Colon (tissue), 2 donors: ENCODE data around the gene RANBP17.
"Not testable (repeated sequence)": the region's sequence is repeated elsewhere in the genome, so short reads cannot be mapped to it uniquely, and the experiment has no call there.

Experiments
- FAIRE-seq: peaks from 2 replicates; lab custom pipeline; 2012; peaks lifted over from hg19 to GRCh38; lab: Jason Lieb, UNC
- donor health status: control.
- donor health status: control.

The RANBP17 gene

GRCh38 chr5:171251519-171251918, 389.7 kb downstream of the RANBP17 start:
- no peak for FAIRE-seq

- no peak for FAIRE-seq
Observed at GRCh38 chr5:171252674-171253073, 390.9 kb downstream of the RANBP17 start.

- peak; percentile 18 for FAIRE-seq
Observed at GRCh38 chr5:171258737-171259415, 397.1 kb downstream of the RANBP17 start.

- FAIRE-seq: no peak
Observed at GRCh38 chr5:171261361-171261760, 399.5 kb downstream of the RANBP17 start.

- no peak for FAIRE-seq
Observed at GRCh38 chr5:171261904-171262303, 400.1 kb downstream of the RANBP17 start.

GRCh38 chr5:171263181-171263580, 401.4 kb downstream of the RANBP17 start:
- no peak for FAIRE-seq

GRCh38 chr5:171264843-171265242, 403.0 kb downstream of the RANBP17 start:
- FAIRE-seq: no peak

GRCh38 chr5:171268700-171269620, 407.1 kb downstream of the RANBP17 start:
- no peak for FAIRE-seq

- no peak for FAIRE-seq
Observed at GRCh38 chr5:171269717-171270116, 407.9 kb downstream of the RANBP17 start.

GRCh38 chr5:171270136-171270535, 408.3 kb downstream of the RANBP17 start:
- no peak for FAIRE-seq

GRCh38 chr5:171271798-171272197, 410.0 kb downstream of the RANBP17 start:
- no peak for FAIRE-seq

GRCh38 chr5:171272996-171273970, 411.5 kb downstream of the RANBP17 start:
- no peak for FAIRE-seq

GRCh38 chr5:171275841-171276544, 414.2 kb downstream of the RANBP17 start:
- FAIRE-seq: no peak

- FAIRE-seq: no peak
Observed at GRCh38 chr5:171283753-171284152, 421.9 kb downstream of the RANBP17 start.

- FAIRE-seq: no peak
Observed at GRCh38 chr5:171285465-171285864, 423.6 kb downstream of the RANBP17 start.

- FAIRE-seq: no peak
Observed at GRCh38 chr5:171288066-171288465, 426.2 kb downstream of the RANBP17 start.

- no peak for FAIRE-seq
Observed at GRCh38 chr5:171291371-171291770, 429.6 kb downstream of the RANBP17 start.

GRCh38 chr5:171295299-171295698, 433.5 kb downstream of the RANBP17 start:
- FAIRE-seq: no peak

GRCh38 chr5:171295801-171296200, 434.0 kb downstream of the RANBP17 start:
- no peak for FAIRE-seq

GRCh38 chr5:171297941-171298340, 436.1 kb downstream of the RANBP17 start:
- FAIRE-seq: not testable (repeated sequence)

- no peak for FAIRE-seq
Observed at GRCh38 chr5:171299228-171299627, 437.4 kb downstream of the RANBP17 start.
